ENCODE data around the gene BLCAP. TPM values are rescaled to one million over a fixed set of nuclear protein-coding genes. Genes with fewer than 3 reads are reported as not detected.

The BLCAP gene
- total and polyA plus RNA-seq, 2 of the 4 experiments (the other 2 are of a cell fraction), result 17.7 to 67.3 TPM

GRCh38 chr20:37537505-37537904 is 9.8 kb upstream of the BLCAP start:
- no peak overlapping the region for H4K91ac ChIP-seq (ENCODE audit: insufficient read depth, low read depth, low read length)
- H3K4me1 ChIP-seq (ENCODE audit: control insufficient read depth, insufficient read depth, low read length), result no peaks in the 10 kb centered on the region
- no peak overlapping the region for H3K4me3 ChIP-seq (ENCODE audit: insufficient read depth, low read depth, low read length)
- dilution Hi-C loops (cut with HindIII; ENCODE audit: low sequenced_read_pairs, unreplicated experiment) (no loop called here), intact Hi-C loops (cut with micrococcal nuclease) (no loop called here), in situ Hi-C loops (cut with MboI; ENCODE audit: low sequenced_read_pairs) (no loop called here)
- no peaks in the 10 kb centered on the region for H3K36me3 ChIP-seq (ENCODE audit: control insufficient read depth, insufficient read depth, low read length)
- no peak overlapping the region for H4K5ac ChIP-seq (ENCODE audit: low read depth, low read length)
- ATAC-seq (ENCODE audit: low read depth), result no peak
- H3K14ac ChIP-seq (replicated peaks; ENCODE audit: low read depth, low read length), result no peak overlapping the region
- POLR2A ChIA-PET (ENCODE audit: unreplicated experiment), result no interaction called here
- H3K18ac ChIP-seq (ENCODE audit: low read depth, low read length), result no peak overlapping the region
- no peak overlapping the region for H3K9ac ChIP-seq (ENCODE audit: low read depth, low read length)
- H3K23ac ChIP-seq (ENCODE audit: low read depth, low read length), result no peak overlapping the region
- H2AFZ ChIP-seq (replicated peaks; ENCODE audit: low read length, poor library complexity), result no peak overlapping the region
- H4K20me1 ChIP-seq (ENCODE audit: insufficient read depth, low read length), result no peaks in the 10 kb centered on the region
- DNase-seq, result no peak
- no peak overlapping the region for H2BK120ac ChIP-seq (ENCODE audit: low read depth, low read length)
- no peak overlapping the region for H3K4me2 ChIP-seq (ENCODE audit: low read depth, low read length)
- peaks cover 14% of the 10 kb centered on the region for H3K27me3 ChIP-seq (ENCODE audit: control insufficient read depth, insufficient read depth, low read length)
- no CpG with 5 or more reads among the region's 1 CpG for WGBS, 2 experiments (ENCODE audit: extremely low coverage in 2 of 2, insufficient read length in 1 of 2)
- H2AK9ac ChIP-seq (replicated peaks; ENCODE audit: low read depth, low read length, poor library complexity), result no peak overlapping the region
- H3K56ac ChIP-seq (ENCODE audit: extremely low read depth, insufficient read depth, low read length), result no peak overlapping the region
- no peak overlapping the region for H2BK20ac ChIP-seq (ENCODE audit: low read depth, low read length)
- no TSS peak for BruUV-seq (replicated peaks)
- H3K9me1 ChIP-seq (ENCODE audit: insufficient read depth, low read length), result no peaks in the 10 kb centered on the region
- CTCF ChIA-PET, result no interaction called here
- H4K8ac ChIP-seq (ENCODE audit: low read depth in 2 of 2, low read length in 2 of 2), result no peak overlapping the region
- H3K79me1 ChIP-seq (ENCODE audit: low read depth in 1 of 2, low read length in 2 of 2), result no peaks in the 10 kb centered on the region
- no peak overlapping the region for H3K4ac ChIP-seq (ENCODE audit: low read depth, low read length)
- H2BK5ac ChIP-seq (ENCODE audit: low read depth, low read length, poor library complexity, severe bottlenecking), result no peak overlapping the region
- H3K9me3 ChIP-seq (ENCODE audit: control insufficient read depth, insufficient read depth, low read length), result no peaks in the 10 kb centered on the region
- no peak overlapping the region for H3K27ac ChIP-seq (ENCODE audit: insufficient read depth, low read length)
- no peak for TF ChIP-seq RFX5 (IDR thresholded peaks at IDR 0.05; ENCODE audit: low read depth, low read length)
- TF ChIP-seq RCOR1 (IDR thresholded peaks at IDR 0.05; ENCODE audit: insufficient replicate concordance, low read length), result no peak
- no peak overlapping the region for H2BK15ac ChIP-seq (ENCODE audit: low read depth, low read length)
- no peak overlapping the region for H2AK5ac ChIP-seq (ENCODE audit: low read depth, low read length)
